B cell (primary cell): ENCODE measurements around the gene FGFR3. TPM values are rescaled to one million over a fixed set of nuclear protein-coding genes. Genes with fewer than 3 reads are reported as not detected.

Source experiments
- ATAC-seq: fragments of 200-7000 bp; cut with Tn5 transposase; one replicate; pipeline ENCODE4 v1.10.0; 2021; ENCODE audit warnings: low read depth, mild to moderate bottlenecking, moderate number of reproducible peaks, moderate library complexity
- CTCF ChIA-PET: fragments of 350-600 bp; sonication (Branson Sonifier 250); formaldehyde crosslinking; loops from one replicate; lab custom pipeline; 2021; ENCODE audit warnings: antibody characterized with exemption, inconsistent platforms; lab: Charles Lee
- POLR2A ChIA-PET: fragments of 350-600 bp; sonication (Branson Sonifier 250); formaldehyde crosslinking; loops from one replicate; lab custom pipeline; 2021; ENCODE audit warnings: antibody characterized with exemption; lab: Charles Lee
- DNase-seq: peaks from one replicate; pipeline ENCODE4 v3.0.0; 2013
- H2AFZ ChIP-seq: 2 replicates; pipeline ENCODE4 v1.6.1; 2012; ENCODE audit warnings: mild to moderate bottlenecking, low read depth, low read length; ENCODE audit not compliant: insufficient read depth, poor library complexity, severe bottlenecking
- H3K27ac ChIP-seq, 2 donors: 1 replicate in 1 of 2; 2 replicates in 1 of 2; pipeline ENCODE4 v1.5.1; 2012 to 2013; ENCODE audit warnings: low read length in 2 of 2, mild to moderate bottlenecking in 2 of 2, moderate library complexity in 1 of 2
- H3K27me3 ChIP-seq, 4 experiments: fragments of 200-600 bp in 1 of 4; sonication (generic) in 1 of 4; replicated peaks in 1 of 4; 1 replicate in 2 of 4; 2 replicates in 2 of 4; pipeline versions ENCODE4 v1.6.1 to v1.7.0; 2013 to 2016; ENCODE audit warnings: low read length in 3 of 4, mild to moderate bottlenecking in 2 of 4, mixed read lengths in 1 of 4, moderate library complexity in 1 of 4; ENCODE audit not compliant: insufficient read depth in 4 of 4, control insufficient read depth in 3 of 4; ENCODE audit errors: control extremely low read depth in 1 of 4
- H3K36me3 ChIP-seq, 2 experiments: replicated peaks in 1 of 2; 1 replicate in 1 of 2; 2 replicates in 1 of 2; pipeline versions ENCODE4 v1.6.1 to v1.7.1; 2013; ENCODE audit warnings: low read length in 1 of 2; ENCODE audit not compliant: insufficient read depth in 2 of 2, control insufficient read depth in 1 of 2; ENCODE audit errors: control extremely low read depth in 1 of 2, extremely low read depth in 1 of 2
- H3K4me1 ChIP-seq, 2 donors: fragments of 200-600 bp in 1 of 2; sonication (generic) in 1 of 2; 1 replicate in 1 of 2; 2 replicates in 1 of 2; pipeline versions ENCODE4 v1.5.1 to v1.6.1; 2013 to 2017; ENCODE audit warnings: low read length in 2 of 2; ENCODE audit not compliant: control insufficient read depth in 2 of 2, insufficient read depth in 2 of 2
- H3K4me2 ChIP-seq: replicated peaks from 2 replicates; pipeline ENCODE3; 2012; ENCODE audit warnings: mild to moderate bottlenecking, low read depth, low read length; ENCODE audit not compliant: poor library complexity, severe bottlenecking
- H3K4me3 ChIP-seq, 5 experiments: fragments of 200-600 bp in 1 of 5; sonication (generic) in 1 of 5; 1 replicate in 3 of 5; 2 replicates in 2 of 5; pipeline versions ENCODE4 v1.5.1 to v1.7.0; 2011 to 2016; ENCODE audit warnings: low read length in 4 of 5, mild to moderate bottlenecking in 4 of 5, low read depth in 2 of 5, control low read depth in 1 of 5, moderate library complexity in 1 of 5; ENCODE audit not compliant: insufficient read depth in 1 of 5; ENCODE audit errors: control extremely low read depth in 1 of 5, extremely low read depth in 1 of 5
- H3K79me2 ChIP-seq: fragments of 200-600 bp; sonication (generic); one replicate; pipeline ENCODE4 v1.6.0; 2016; ENCODE audit warnings: low read length; ENCODE audit not compliant: control insufficient read depth, insufficient read depth
- H3K9ac ChIP-seq: fragments of 200-600 bp; sonication (generic); 2 replicates; pipeline ENCODE4 v1.6.1; 2017; ENCODE audit warnings: mild to moderate bottlenecking, low read length, moderate library complexity
- H3K9me3 ChIP-seq, 3 donors: one replicate each; pipeline versions ENCODE4 v1.6.1 to v1.7.1; 2013; ENCODE audit warnings: low read length in 2 of 3; ENCODE audit not compliant: control insufficient read depth in 2 of 3, insufficient read depth in 1 of 3; ENCODE audit errors: control extremely low read depth in 1 of 3
- H4K20me1 ChIP-seq: 2 replicates; pipeline ENCODE4 v1.6.0; 2012; ENCODE audit warnings: mild to moderate bottlenecking, low read length; ENCODE audit not compliant: insufficient read depth, control insufficient read depth, poor library complexity, severe bottlenecking
- H3K27ac Mint-ChIP-seq: one replicate; pipeline ENCODE4 v1.8.0; 2021; ENCODE audit warnings: mixed read lengths
- H3K27me3 Mint-ChIP-seq: one replicate; pipeline ENCODE4 v1.8.0; 2021; ENCODE audit warnings: mixed read lengths
- H3K4me1 Mint-ChIP-seq: one replicate; pipeline ENCODE4 v1.8.0; 2021; ENCODE audit warnings: mixed read lengths
- H3K4me3 Mint-ChIP-seq: one replicate; pipeline ENCODE4 v1.8.0; 2021; ENCODE audit warnings: mixed read lengths
- H3K9me3 Mint-ChIP-seq: one replicate; pipeline ENCODE4 v1.8.0; 2022; ENCODE audit warnings: mixed read lengths; ENCODE audit not compliant: insufficient read depth
- CTCF ChIP-seq: fragments of 200-600 bp; IDR thresholded peaks from one replicate; pipeline ENCODE4 v1.8.0; 2022; ENCODE audit warnings: antibody characterized with exemption, mild to moderate bottlenecking
- EZH2 ChIP-seq: IDR thresholded peaks from 2 replicates; pipeline ENCODE4 v1.6.1; 2012; ENCODE audit warnings: borderline replicate concordance, low read depth, mild to moderate bottlenecking, moderate library complexity, low read length; ENCODE audit not compliant: insufficient read depth, poor library complexity, severe bottlenecking
- WGBS: methylation state at CpG from one replicate; pipeline ENCODE4 v1.1.5; 2013; ENCODE audit warnings: missing lambda C conversion rate; ENCODE audit not compliant: insufficient coverage; 5-methylcytosine and 5-hydroxymethylcytosine counted together
- intact Hi-C: fragments of 100-400 bp; cut with micrococcal nuclease; formaldehyde crosslinking; loops from one replicate; pipeline ENCODE4 v1.10.0; 2022
- polyA plus RNA-seq: library from polyadenylated mRNA; depleted of rRNA; stranded (reverse); fragments of >200 nt; gene quantifications from 2 replicates; pipeline ENCODE4 v1.2.3, GENCODE V29; 2012
- total RNA-seq, 2 donors: library from RNA; stranded (reverse); fragments of 120-200 nt in 1 of 2; gene quantifications; 1 replicate in 1 of 2; 2 replicates in 1 of 2; pipeline versions ENCODE4 v1.2.3 to v1.2.4, GENCODE V29; 2013 to 2022

The FGFR3 gene
- total and polyA plus RNA-seq, 2 donors (not counting 1 experiment from before 2014, with no cell fraction given) = not detected

GRCh38 chr4:1757836-1758235 lies 35.3 kb upstream of the FGFR3 start:
- no peak overlapping the region for H3K4me2 ChIP-seq
- CTCF ChIA-PET = no interaction called here

More at GRCh38 chr4:1757836-1758235, 35.3 kb upstream of the FGFR3 start:
- intact Hi-C loops = no loop called here
- peaks cover 3% of the 10 kb centered on the region for H3K27me3 Mint-ChIP-seq
- Histone ChIP-seq H3K79me2 (no peaks in the 10 kb centered on the region), H3K9ac (no peak overlapping the region), H3K4me1 (peaks cover 4 to 8% of the 10 kb centered on the region in 2 donors), H4K20me1 (no peaks in the 10 kb centered on the region), H3K4me3 (no peak overlapping the region), H3K27ac (no peak overlapping the region), H2AFZ (no peak overlapping the region), H3K27me3 (peaks cover 0 to 12% (median 0%) of the 10 kb centered on the region in 4 experiments), H3K9me3 (no peaks in the 10 kb centered on the region), H3K36me3 (no peaks in the 10 kb centered on the region)
- POLR2A ChIA-PET = no interaction called here
- 81% methylated on average over 14 of the region's 17 CpGs for WGBS
- ATAC-seq = no peak
- H3K9me3 Mint-ChIP-seq = no peaks in the 10 kb centered on the region
- H3K4me3 Mint-ChIP-seq = no peak overlapping the region
- TF ChIP-seq EZH2 = no peak
- no peak for TF ChIP-seq CTCF
- H3K4me1 Mint-ChIP-seq = peaks cover 4% of the 10 kb centered on the region
- H3K27ac Mint-ChIP-seq = no peak overlapping the region
- no peak for DNase-seq
